MCF 10A (cell line): ENCODE results near the gene ACBD5. TPM values are rescaled to one million over a fixed set of nuclear protein-coding genes. Genes with fewer than 3 reads are reported as not detected.
A peak's percentile ranks its signal among the peaks of the same experiment; 100 is the strongest.

Experiments used
- BruUV-seq: library from RNA; stranded (reverse); fragments of 400-500 nt; replicated peaks from 2 replicates; lab custom pipeline; 2021; lab: Mats Ljungman, UMichigan
- CTCF ChIA-PET: fragments of 300-600 bp; sonication (Branson Sonifier 250); formaldehyde crosslinking; extraction: SDS; loops from one replicate; lab custom pipeline; 2021; ENCODE audit warnings: antibody characterized with exemption, inconsistent platforms; lab: Yijun Ruan, JAX
- POLR2A ChIA-PET: fragments of 300-600, 350-650 bp; sonication (Branson Sonifier 250); formaldehyde crosslinking; extraction: SDS; loops from one replicate; lab custom pipeline; 2020; ENCODE audit warnings: antibody characterized with exemption, inconsistent platforms; lab: Yijun Ruan, JAX
- DNase-seq: peaks from one replicate; pipeline ENCODE4 v3.0.0-alpha.2; 2018; ENCODE audit not compliant: unreplicated experiment
- H3K27ac Mint-ChIP-seq: one replicate; pipeline ENCODE4 v1.8.0; 2022; ENCODE audit warnings: mild to moderate bottlenecking, low read depth, mixed read lengths; ENCODE audit not compliant: unreplicated experiment
- H3K27me3 Mint-ChIP-seq: one replicate; pipeline ENCODE4 v1.8.0; 2022; ENCODE audit warnings: mixed read lengths; ENCODE audit not compliant: insufficient read depth, unreplicated experiment
- H3K36me3 Mint-ChIP-seq: one replicate; pipeline ENCODE4 v1.8.0; 2022; ENCODE audit warnings: mild to moderate bottlenecking, moderate library complexity, mixed read lengths; ENCODE audit not compliant: insufficient read depth, unreplicated experiment
- H3K4me1 Mint-ChIP-seq: one replicate; pipeline ENCODE4 v1.8.0; 2022; ENCODE audit warnings: mixed read lengths; ENCODE audit not compliant: insufficient read depth, unreplicated experiment
- H3K4me3 Mint-ChIP-seq: one replicate; pipeline ENCODE4 v1.8.0; 2022; ENCODE audit warnings: mild to moderate bottlenecking, moderate library complexity, mixed read lengths; ENCODE audit not compliant: unreplicated experiment
- H3K9me3 Mint-ChIP-seq: one replicate; pipeline ENCODE4 v1.8.0; 2022; ENCODE audit warnings: mixed read lengths; ENCODE audit not compliant: unreplicated experiment
- intact Hi-C: fragments of 100-400 bp; cut with micrococcal nuclease; formaldehyde crosslinking; loops from 2 replicates; pipeline ENCODE4 v1.14.1; 2022
- total RNA-seq: library from RNA; stranded (reverse); gene quantifications from 2 replicates; pipeline ENCODE4 v1.2.3, GENCODE V29; 2022
- TF ChIP-seq, protein P1 (sequence below): fragments of 200-600 bp; IDR thresholded peaks from one replicate; pipeline ENCODE4 v1.8.0; 2022; ENCODE audit warnings: antibody characterized with exemption, mild to moderate bottlenecking; ENCODE audit not compliant: unreplicated experiment

The ACBD5 gene
- total RNA-seq, 1 experiment from 2014 or later = 22.2 TPM

DNA sequence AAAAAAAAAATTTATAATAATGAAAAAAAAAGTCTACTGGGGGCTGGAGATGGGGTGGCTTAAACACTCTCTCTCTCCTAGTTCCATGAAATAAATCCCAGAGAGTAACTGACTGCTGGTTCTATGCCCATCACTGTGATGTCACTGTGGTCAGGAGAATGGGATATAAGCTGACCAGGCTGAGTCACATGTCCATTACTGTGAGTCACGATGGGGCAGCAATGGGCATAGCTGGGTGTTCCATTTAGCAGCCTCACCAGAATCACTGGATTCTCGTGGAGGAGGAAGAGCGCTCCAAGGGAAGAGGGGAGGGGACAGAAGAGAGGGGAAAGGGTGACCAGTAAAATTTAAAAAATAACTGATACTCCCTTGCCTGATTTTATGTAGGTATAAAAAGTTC is 48.3 kb downstream of the ACBD5 start:
- Mint-ChIP-seq H3K4me3 (no peak overlapping the region), H3K27ac (peak overlapping the region; percentile 24), H3K9me3 (no peaks in the 10 kb centered on the region), H3K36me3 (peaks cover 12% of the 10 kb centered on the region), H3K27me3 (no peaks in the 10 kb centered on the region), H3K4me1 (peaks cover 6% of the 10 kb centered on the region)
- intact Hi-C loops = no loop called here
- DNase-seq = peak; percentile 91
- CTCF ChIA-PET = no interaction called here
- no TSS peak for BruUV-seq
- POLR2A ChIA-PET = interaction anchor here (0.7 kb wide), 2 partner anchors 15 to 1180 kb away, joined by 3 to 4 read pairs; no protein-coding TSS in a partner anchor
- TF ChIP-seq, protein P1, sequence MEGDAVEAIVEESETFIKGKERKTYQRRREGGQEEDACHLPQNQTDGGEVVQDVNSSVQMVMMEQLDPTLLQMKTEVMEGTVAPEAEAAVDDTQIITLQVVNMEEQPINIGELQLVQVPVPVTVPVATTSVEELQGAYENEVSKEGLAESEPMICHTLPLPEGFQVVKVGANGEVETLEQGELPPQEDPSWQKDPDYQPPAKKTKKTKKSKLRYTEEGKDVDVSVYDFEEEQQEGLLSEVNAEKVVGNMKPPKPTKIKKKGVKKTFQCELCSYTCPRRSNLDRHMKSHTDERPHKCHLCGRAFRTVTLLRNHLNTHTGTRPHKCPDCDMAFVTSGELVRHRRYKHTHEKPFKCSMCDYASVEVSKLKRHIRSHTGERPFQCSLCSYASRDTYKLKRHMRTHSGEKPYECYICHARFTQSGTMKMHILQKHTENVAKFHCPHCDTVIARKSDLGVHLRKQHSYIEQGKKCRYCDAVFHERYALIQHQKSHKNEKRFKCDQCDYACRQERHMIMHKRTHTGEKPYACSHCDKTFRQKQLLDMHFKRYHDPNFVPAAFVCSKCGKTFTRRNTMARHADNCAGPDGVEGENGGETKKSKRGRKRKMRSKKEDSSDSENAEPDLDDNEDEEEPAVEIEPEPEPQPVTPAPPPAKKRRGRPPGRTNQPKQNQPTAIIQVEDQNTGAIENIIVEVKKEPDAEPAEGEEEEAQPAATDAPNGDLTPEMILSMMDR = no peak

GRCh38 chr10:27190508-27190907 is 50.1 kb downstream of the ACBD5 start:
- Mint-ChIP-seq H3K27me3 (no peaks in the 10 kb centered on the region), H3K36me3 (peaks cover 20% of the 10 kb centered on the region), H3K27ac (no peak overlapping the region), H3K4me1 (peaks cover 6% of the 10 kb centered on the region), H3K9me3 (no peaks in the 10 kb centered on the region), H3K4me3 (no peak overlapping the region)
- DNase-seq = peak; percentile 5
- intact Hi-C loops = no loop called here
- BruUV-seq = no TSS peak
- ChIA-PET POLR2A (no interaction called here), CTCF (no interaction called here)
- TF ChIP-seq, protein P1 = no peak

DNA sequence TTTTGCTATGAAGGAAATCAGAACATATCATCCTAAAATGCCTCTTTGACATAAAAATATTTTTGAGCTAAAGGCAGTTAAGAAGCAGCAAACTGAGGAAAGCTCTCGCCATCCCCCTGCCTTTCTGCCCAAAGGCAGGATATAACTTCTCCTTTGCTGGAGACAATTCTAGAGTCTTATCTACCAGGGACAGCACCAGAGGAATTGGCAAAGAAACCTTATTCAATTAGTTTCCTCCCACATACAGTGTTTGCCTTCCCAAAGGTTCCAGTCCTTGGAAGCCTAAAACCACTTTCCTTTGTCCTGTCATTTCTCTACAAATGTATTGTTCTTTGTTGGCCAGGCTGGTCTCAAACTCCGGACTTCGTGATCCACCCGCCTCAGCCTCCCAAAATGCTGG is 51.7 kb downstream of the ACBD5 start:
- POLR2A ChIA-PET = no interaction called here
- no peaks in the 10 kb centered on the region for H3K9me3 Mint-ChIP-seq
- peaks cover 6% of the 10 kb centered on the region for H3K4me1 Mint-ChIP-seq
- TF ChIP-seq, protein P1 = no peak
- no peaks in the 10 kb centered on the region for H3K27me3 Mint-ChIP-seq
- no peak overlapping the region for H3K27ac Mint-ChIP-seq
- BruUV-seq = no TSS peak
- no peak for DNase-seq
- no peak overlapping the region for H3K4me3 Mint-ChIP-seq
- intact Hi-C loops = no loop called here
- CTCF ChIA-PET = interaction anchor here (0.5 kb wide), 1 partner anchor 34 kb away, joined by 4 read pairs; no protein-coding TSS in a partner anchor
- H3K36me3 Mint-ChIP-seq = peaks cover 33% of the 10 kb centered on the region

GRCh38 chr10:27188259-27188658 is 52.3 kb downstream of the ACBD5 start:
- no peak for DNase-seq
- Mint-ChIP-seq H3K36me3 (peaks cover 33% of the 10 kb centered on the region), H3K27me3 (no peaks in the 10 kb centered on the region), H3K4me3 (no peak overlapping the region), H3K9me3 (no peaks in the 10 kb centered on the region), H3K27ac (no peak overlapping the region), H3K4me1 (peaks cover 6% of the 10 kb centered on the region)
- intact Hi-C loops = no loop called here
- POLR2A ChIA-PET = interaction anchor here (0.6 kb wide), 2 partner anchors 33 to 42 kb away, joined by 3 to 4 read pairs; partner anchors contain the start of gene MASTL
- TF ChIP-seq, protein P1 = no peak
- CTCF ChIA-PET = interaction anchor here (0.5 kb wide), 1 partner anchor 34 kb away, joined by 4 read pairs; no protein-coding TSS in a partner anchor
- TSS peak; percentile 22 for BruUV-seq
